Colon (tissue), 2 donors: ENCODE measurements around the gene LZTS2.
"Not testable (repeated sequence)": the region's sequence is repeated elsewhere in the genome, so short reads cannot be mapped to it uniquely, and the experiment has no call there.

Experiments
- FAIRE-seq: peaks from 2 replicates; lab custom pipeline; 2012; peaks lifted over from hg19 to GRCh38; lab: Jason Lieb, UNC
- donor health status: control.
- donor health status: control.

LZTS2 gene

GRCh38 chr10:101033276-101033675 lies 33.7 kb downstream of the LZTS2 start:
- no peak for FAIRE-seq

GRCh38 chr10:101034404-101034803 lies 34.8 kb downstream of the LZTS2 start:
- FAIRE-seq = not testable (repeated sequence)

GRCh38 chr10:101035314-101035713 lies 35.7 kb downstream of the LZTS2 start:
- no peak for FAIRE-seq

GRCh38 chr10:101035916-101036702 lies 36.5 kb downstream of the LZTS2 start:
- FAIRE-seq = no peak

- FAIRE-seq = no peak
These were observed 37.1 kb downstream of the LZTS2 start for GRCh38 chr10:101036726-101037125.

GRCh38 chr10:101038484-101038883 lies 38.9 kb downstream of the LZTS2 start:
- no peak for FAIRE-seq

GRCh38 chr10:101040061-101040460 lies 40.5 kb downstream of the LZTS2 start:
- FAIRE-seq = no peak

GRCh38 chr10:101040851-101041250 lies 41.2 kb downstream of the LZTS2 start:
- no peak for FAIRE-seq

- no peak for FAIRE-seq
These were observed 41.7 kb downstream of the LZTS2 start for GRCh38 chr10:101041252-101041761.

- FAIRE-seq = no peak
These were observed 42.5 kb downstream of the LZTS2 start for GRCh38 chr10:101042118-101042517.

GRCh38 chr10:101042667-101043362 lies 43.2 kb downstream of the LZTS2 start:
- no peak for FAIRE-seq

- FAIRE-seq = no peak
These were observed 43.7 kb downstream of the LZTS2 start for GRCh38 chr10:101043363-101043707.

GRCh38 chr10:101044117-101044516 lies 44.5 kb downstream of the LZTS2 start:
- FAIRE-seq = no peak

- no peak for FAIRE-seq
These were observed 47.0 kb downstream of the LZTS2 start for GRCh38 chr10:101046332-101047238.

- no peak for FAIRE-seq
These were observed 47.7 kb downstream of the LZTS2 start for GRCh38 chr10:101047268-101047667.

- no peak for FAIRE-seq
These were observed 48.6 kb downstream of the LZTS2 start for GRCh38 chr10:101047961-101048892.

GRCh38 chr10:101050208-101051069 lies 50.8 kb downstream of the LZTS2 start:
- FAIRE-seq = no peak

GRCh38 chr10:101052285-101052684 lies 52.7 kb downstream of the LZTS2 start:
- FAIRE-seq = no peak

- no peak for FAIRE-seq
These were observed 53.9 kb downstream of the LZTS2 start for GRCh38 chr10:101053516-101053915.

GRCh38 chr10:101054351-101054750 lies 54.7 kb downstream of the LZTS2 start:
- no peak for FAIRE-seq
